HEK293T (cell line): Measurements from ENCODE around the gene ERMP1.

Experiments used
- ARNT ChIP-seq: fragments of 450-650 bp; IDR thresholded peaks from 2 replicates; pipeline ENCODE4 v1.6.1; 2017; ENCODE audit warnings: mild to moderate bottlenecking
- CTBP1 ChIP-seq: fragments of 450-650 bp; IDR thresholded peaks from 2 replicates; pipeline ENCODE4 v1.6.1; 2016; ENCODE audit warnings: borderline replicate concordance
- ELF4 ChIP-seq: fragments of 450-650 bp; IDR thresholded peaks from 2 replicates; pipeline ENCODE4 v1.6.1; 2017; ENCODE audit warnings: antibody characterized with exemption
- FOXM1 ChIP-seq: fragments of 450-650 bp; IDR thresholded peaks from 2 replicates; pipeline ENCODE4 v1.6.1; 2017; ENCODE audit warnings: mild to moderate bottlenecking, borderline replicate concordance
- HDGF ChIP-seq: fragments of 450-650 bp; IDR thresholded peaks from 2 replicates; pipeline ENCODE4 v1.6.1; 2017; ENCODE audit warnings: antibody characterized with exemption, borderline replicate concordance
- NFRKB ChIP-seq: fragments of 450-650 bp; IDR thresholded peaks from 2 replicates; pipeline ENCODE4 v1.6.1; 2016; ENCODE audit warnings: mild to moderate bottlenecking, moderate library complexity
- SUZ12 ChIP-seq: fragments of 450-650 bp; IDR thresholded peaks from 2 replicates; pipeline ENCODE4 v1.6.1; 2016; ENCODE audit warnings: mild to moderate bottlenecking
- TARDBP ChIP-seq: fragments of 450-650 bp; IDR thresholded peaks from 2 replicates; pipeline ENCODE4 v1.6.1; 2016
- ZNF384 ChIP-seq: fragments of 450-650 bp; IDR thresholded peaks from 2 replicates; pipeline ENCODE4 v1.6.1; 2016
- TF ChIP-seq, protein P1 (sequence below): fragments of 450-650 bp; IDR thresholded peaks from 2 replicates; pipeline ENCODE4 v1.6.1; 2016

DNA sequence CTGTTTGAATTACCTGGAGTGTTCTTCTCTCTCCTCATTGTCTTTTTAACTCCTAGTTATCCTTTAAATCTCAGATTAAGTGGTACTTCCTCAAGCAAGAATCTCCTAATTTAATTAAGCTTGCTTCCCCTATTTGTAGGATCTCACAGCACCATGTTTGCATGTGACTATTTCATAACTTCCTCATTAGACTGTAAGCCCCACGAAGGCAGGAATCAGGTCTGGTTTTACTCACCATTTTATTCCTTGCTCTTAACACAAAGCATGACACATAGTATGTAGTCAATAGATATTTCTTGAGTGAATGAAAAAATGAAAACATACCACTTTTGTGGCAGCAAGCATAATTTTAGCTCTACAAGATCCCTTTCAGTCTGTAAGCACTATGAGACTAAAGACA, 1.3 kb upstream of the ERMP1 start:
- TF ChIP-seq TARDBP (no peak), HDGF (no peak), FOXM1 (no peak), SUZ12 (no peak), ZNF384 (no peak), NFRKB (no peak), ARNT (no peak), ELF4 (no peak), CTBP1 (no peak)
- TF ChIP-seq, protein P1, sequence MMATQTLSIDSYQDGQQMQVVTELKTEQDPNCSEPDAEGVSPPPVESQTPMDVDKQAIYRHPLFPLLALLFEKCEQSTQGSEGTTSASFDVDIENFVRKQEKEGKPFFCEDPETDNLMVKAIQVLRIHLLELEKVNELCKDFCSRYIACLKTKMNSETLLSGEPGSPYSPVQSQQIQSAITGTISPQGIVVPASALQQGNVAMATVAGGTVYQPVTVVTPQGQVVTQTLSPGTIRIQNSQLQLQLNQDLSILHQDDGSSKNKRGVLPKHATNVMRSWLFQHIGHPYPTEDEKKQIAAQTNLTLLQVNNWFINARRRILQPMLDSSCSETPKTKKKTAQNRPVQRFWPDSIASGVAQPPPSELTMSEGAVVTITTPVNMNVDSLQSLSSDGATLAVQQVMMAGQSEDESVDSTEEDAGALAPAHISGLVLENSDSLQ = no peak
